HCT116 (cell line): ENCODE measurements around the gene TCEAL4. TPM values are rescaled to one million over a fixed set of nuclear protein-coding genes. Genes with fewer than 3 reads are reported as not detected.

Experiments
- ATAC-seq: fragments of 200-7000 bp; cut with Tn5 transposase; 2 replicates; pipeline ENCODE4 v1.9.1; 2020; ENCODE audit warnings: mild to moderate bottlenecking, moderate library complexity
- BruUV-seq: library from RNA; stranded (reverse); fragments of 400-500 nt; replicated peaks from 2 replicates; lab custom pipeline; 2021; lab: Mats Ljungman, UMichigan
- CTCF ChIA-PET: fragments of 300-600 bp; sonication (Branson Sonifier 250); formaldehyde crosslinking; loops from one replicate; lab custom pipeline; 2021; ENCODE audit warnings: antibody characterized with exemption; lab: Charles Lee
- POLR2A ChIA-PET: fragments of 300-600, 350-600 bp; sonication (Branson Sonifier 250); formaldehyde crosslinking; loops from one replicate; lab custom pipeline; 2021; ENCODE audit warnings: antibody characterized with exemption; lab: Charles Lee
- RAD21 ChIA-PET, 2 experiments: fragments of 300-600 bp; sonication (Branson Sonifier 250); formaldehyde crosslinking; loops; one replicate each; lab custom pipeline; 2023; ENCODE audit warnings: low total read pairs in 2 of 2; ENCODE audit not compliant: uncharacterized antibody in 2 of 2, unreplicated experiment in 2 of 2, low non-redundant PET in 1 of 2; lab: Charles Lee
- DNase-seq: peaks from one replicate; pipeline ENCODE4 v3.0.0-alpha.2; 2010; ENCODE audit warnings: low read depth, low spot score
- H2AFZ ChIP-seq: fragments of 200-600 bp; shearing (Covaris generic), sonication (generic); 2 replicates; pipeline ENCODE4 v1.6.1; 2017; ENCODE audit warnings: low read depth, mixed run types, mixed read lengths, antibody characterized with exemption, low read length; ENCODE audit not compliant: poor library complexity, severe bottlenecking
- H3K27ac ChIP-seq: 2 replicates; pipeline ENCODE4 v1.5.1; 2012; ENCODE audit warnings: low read depth, low read length
- H3K27me3 ChIP-seq: fragments of 200-600 bp; sonication (generic); 2 replicates; pipeline ENCODE4 v1.6.1; 2016; ENCODE audit warnings: mixed run types, low read length, mixed read lengths; ENCODE audit not compliant: insufficient read depth
- H3K36me3 ChIP-seq, 2 experiments: fragments of 200-500 bp in 1 of 2; fragments of 200-600 bp in 1 of 2; sonication (Bioruptor generic) in 1 of 2; sonication (generic) in 1 of 2; 2 replicates each; pipeline versions ENCODE4 v1.5.1 to v1.6.1; 2014 to 2016; ENCODE audit warnings: low read length in 2 of 2, inconsistent platforms in 1 of 2, mixed read lengths in 1 of 2, mixed run types in 1 of 2; ENCODE audit not compliant: insufficient read depth in 2 of 2, control insufficient read depth in 1 of 2
- H3K4me1 ChIP-seq, 2 experiments: fragments of 200-600 bp in 1 of 2; sonication (generic) in 1 of 2; 2 replicates each; pipeline versions ENCODE4 v1.5.1 to v1.6.1; 2012 to 2017; ENCODE audit warnings: low read length in 2 of 2, inconsistent platforms in 1 of 2, mild to moderate bottlenecking in 1 of 2, mixed read lengths in 1 of 2, mixed run types in 1 of 2, moderate library complexity in 1 of 2; ENCODE audit not compliant: insufficient read depth in 2 of 2, control insufficient read depth in 1 of 2
- H3K4me2 ChIP-seq: fragments of 200-600 bp; sonication (generic); 2 replicates; pipeline ENCODE4 v1.6.1; 2017; ENCODE audit warnings: mixed run types, low read length, mixed read lengths
- H3K4me3 ChIP-seq, 2 experiments: fragments of 200-600 bp in 1 of 2; sonication (generic) in 1 of 2; replicated peaks in 1 of 2; 2 replicates each; pipeline ENCODE4 v1.5.1; 2011 to 2016; ENCODE audit warnings: low read length in 2 of 2, control low read depth in 1 of 2, low read depth in 1 of 2, mild to moderate bottlenecking in 1 of 2, mixed read lengths in 1 of 2, mixed run types in 1 of 2
- H3K79me2 ChIP-seq: fragments of 200-600 bp; sonication (generic); 2 replicates; pipeline ENCODE4 v1.6.1; 2017; ENCODE audit warnings: mild to moderate bottlenecking, mixed run types, low read length, moderate library complexity, mixed read lengths; ENCODE audit not compliant: insufficient read depth
- H3K9ac ChIP-seq: fragments of 200-600 bp; sonication (generic); 2 replicates; pipeline ENCODE4 v1.6.1; 2016; ENCODE audit warnings: low read length, mixed read lengths
- H3K9me2 ChIP-seq: fragments of 200-600 bp; sonication (generic), shearing (Covaris generic); 2 replicates; pipeline ENCODE4 v1.6.1; 2017; ENCODE audit warnings: mixed run types, mild to moderate bottlenecking, moderate library complexity; ENCODE audit not compliant: insufficient read depth
- H3K9me3 ChIP-seq, 2 experiments: fragments of 200-500 bp in 1 of 2; fragments of 200-600 bp in 1 of 2; sonication (Bioruptor generic) in 1 of 2; sonication (generic) in 1 of 2; 2 replicates each; pipeline ENCODE4 v1.6.1; 2014 to 2017; ENCODE audit warnings: low read length in 2 of 2, mixed read lengths in 2 of 2, inconsistent platforms in 1 of 2, low read depth in 1 of 2, mild to moderate bottlenecking in 1 of 2, mixed run types in 1 of 2, moderate library complexity in 1 of 2; ENCODE audit not compliant: control insufficient read depth in 1 of 2, insufficient read depth in 1 of 2
- H4K20me1 ChIP-seq: fragments of 200-600 bp; sonication (generic), shearing (Covaris generic); 2 replicates; pipeline ENCODE4 v1.6.1; 2017; ENCODE audit warnings: mixed run types, mild to moderate bottlenecking, moderate library complexity; ENCODE audit not compliant: insufficient read depth
- CEBPB ChIP-seq: IDR thresholded peaks from 2 replicates; pipeline ENCODE4 v1.6.1; 2012; ENCODE audit warnings: low read depth
- ELF1 ChIP-seq: IDR thresholded peaks from 2 replicates; pipeline ENCODE4 v1.6.1; 2012; ENCODE audit warnings: low read depth, borderline replicate concordance
- EZH2 ChIP-seq: fragments of 200-600 bp; sonication (generic); IDR thresholded peaks from 2 replicates; pipeline ENCODE4 v1.6.1; 2017; ENCODE audit warnings: antibody characterized with exemption, mixed run types
- FOSL1 ChIP-seq: IDR thresholded peaks from 2 replicates; pipeline ENCODE4 v1.6.1; 2012; ENCODE audit warnings: low read depth
- SIN3A ChIP-seq: IDR thresholded peaks from 2 replicates; pipeline ENCODE4 v1.6.1; 2012; ENCODE audit warnings: low read depth
- SRF ChIP-seq: IDR thresholded peaks from 2 replicates; pipeline ENCODE4 v1.6.1; 2012; ENCODE audit warnings: low read depth
- YY1 ChIP-seq: IDR thresholded peaks from 2 replicates; pipeline ENCODE4 v1.6.1; 2011; ENCODE audit warnings: low read length, low read depth, moderate library complexity, mild to moderate bottlenecking; ENCODE audit not compliant: insufficient replicate concordance; ENCODE audit errors: extremely low read depth
- ZBTB33 ChIP-seq: IDR thresholded peaks from 2 replicates; pipeline ENCODE4 v1.6.1; 2011; ENCODE audit warnings: mild to moderate bottlenecking, low read length, moderate library complexity; ENCODE audit not compliant: insufficient replicate concordance; ENCODE audit errors: extremely low read depth
- ZFX ChIP-seq: fragments of 450-650 bp; IDR thresholded peaks from 2 replicates; pipeline ENCODE4 v1.6.1; 2017
- intact Hi-C: fragments of 100-400 bp; cut with micrococcal nuclease; formaldehyde crosslinking; loops from 2 replicates; pipeline ENCODE4 v1.10.0; 2022
- total RNA-seq: library from RNA; stranded (reverse); gene quantifications from one replicate; pipeline ENCODE4 v1.2.1, GENCODE V29; 2021; ENCODE audit not compliant: unreplicated experiment
- TF ChIP-seq, protein P1 (sequence below), 3 experiments: fragments of 200-600 bp in 1 of 3; sonication (generic) in 1 of 3; IDR thresholded peaks in 2 of 3; conservative IDR thresholded peaks in 1 of 3; 2 replicates each; pipeline ENCODE4 v1.5.1; 2012 to 2017; ENCODE audit warnings: low read depth in 2 of 3, low read length in 2 of 3, antibody characterized with exemption in 1 of 3, borderline replicate concordance in 1 of 3, control low read depth in 1 of 3, mild to moderate bottlenecking in 1 of 3, mixed read lengths in 1 of 3, mixed run types in 1 of 3, moderate library complexity in 1 of 3; ENCODE audit not compliant: insufficient read depth in 1 of 3

TCEAL4 gene
- total RNA-seq, 1 experiment from 2014 or later = 23.5 TPM

DNA sequence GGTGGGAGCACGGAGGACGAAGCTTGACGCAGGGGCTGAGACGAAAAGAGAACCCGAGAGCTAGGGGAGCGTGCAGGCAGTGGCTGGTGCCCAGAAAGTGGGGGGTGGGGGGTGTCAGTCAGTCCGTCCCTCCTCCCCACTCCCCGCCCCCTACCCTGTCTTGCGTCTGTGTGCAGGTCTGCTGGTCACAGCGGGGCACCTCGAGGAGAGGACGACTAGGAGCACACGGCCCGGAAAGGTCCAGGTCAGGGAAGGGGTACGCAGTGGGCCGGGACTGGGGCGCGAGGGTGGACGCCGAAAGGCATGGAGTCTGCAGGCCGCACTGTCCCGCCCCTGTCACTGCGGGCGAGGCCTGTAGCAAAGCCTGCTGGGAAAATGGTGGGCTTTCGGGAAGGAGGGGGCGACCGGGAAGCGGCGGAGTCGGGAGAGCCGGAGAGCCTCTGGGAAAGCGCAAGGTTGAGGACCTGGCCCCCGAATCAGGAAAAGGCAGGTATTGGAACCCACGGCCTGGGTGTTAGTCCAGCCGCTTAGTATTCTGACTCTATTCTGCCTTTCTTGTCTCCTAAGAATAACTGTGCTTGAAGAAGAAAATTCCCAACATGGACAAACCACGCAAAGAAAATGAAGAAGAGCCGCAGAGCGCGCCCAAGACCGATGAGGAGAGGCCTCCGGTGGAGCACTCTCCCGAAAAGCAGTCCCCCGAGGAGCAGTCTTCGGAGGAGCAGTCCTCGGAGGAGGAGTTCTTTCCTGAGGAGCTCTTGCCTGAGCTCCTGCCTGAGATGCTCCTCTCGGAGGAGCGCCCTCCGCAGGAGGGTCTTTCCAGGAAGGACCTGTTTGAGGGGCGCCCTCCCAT, 44.2 kb downstream of the TCEAL4 start:
- H3K27me3 ChIP-seq = no peaks in the 10 kb centered on the region
- CTCF ChIA-PET = no interaction called here
- no peak overlapping the region for H3K4me3 ChIP-seq
- H3K27ac ChIP-seq = no peak overlapping the region
- intact Hi-C loops = no loop called here
- no peak overlapping the region for H2AFZ ChIP-seq
- H3K9me2 ChIP-seq = no peaks in the 10 kb centered on the region
- no peaks in the 10 kb centered on the region for H3K36me3 ChIP-seq
- no peaks in the 10 kb centered on the region for H3K9me3 ChIP-seq
- BruUV-seq = no TSS peak
- ATAC-seq = no peak
- TF ChIP-seq ZFX = no peak
- TF ChIP-seq, protein P1, sequence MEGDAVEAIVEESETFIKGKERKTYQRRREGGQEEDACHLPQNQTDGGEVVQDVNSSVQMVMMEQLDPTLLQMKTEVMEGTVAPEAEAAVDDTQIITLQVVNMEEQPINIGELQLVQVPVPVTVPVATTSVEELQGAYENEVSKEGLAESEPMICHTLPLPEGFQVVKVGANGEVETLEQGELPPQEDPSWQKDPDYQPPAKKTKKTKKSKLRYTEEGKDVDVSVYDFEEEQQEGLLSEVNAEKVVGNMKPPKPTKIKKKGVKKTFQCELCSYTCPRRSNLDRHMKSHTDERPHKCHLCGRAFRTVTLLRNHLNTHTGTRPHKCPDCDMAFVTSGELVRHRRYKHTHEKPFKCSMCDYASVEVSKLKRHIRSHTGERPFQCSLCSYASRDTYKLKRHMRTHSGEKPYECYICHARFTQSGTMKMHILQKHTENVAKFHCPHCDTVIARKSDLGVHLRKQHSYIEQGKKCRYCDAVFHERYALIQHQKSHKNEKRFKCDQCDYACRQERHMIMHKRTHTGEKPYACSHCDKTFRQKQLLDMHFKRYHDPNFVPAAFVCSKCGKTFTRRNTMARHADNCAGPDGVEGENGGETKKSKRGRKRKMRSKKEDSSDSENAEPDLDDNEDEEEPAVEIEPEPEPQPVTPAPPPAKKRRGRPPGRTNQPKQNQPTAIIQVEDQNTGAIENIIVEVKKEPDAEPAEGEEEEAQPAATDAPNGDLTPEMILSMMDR (IDR thresholded peaks at IDR 0.05 in 2 of 3, conservative IDR thresholded peaks at IDR 0.05 in 1 of 3; ENCODE audit: borderline replicate concordance in 1 of 3, insufficient read depth in 1 of 3, low read depth in 2 of 3, low read length in 2 of 3) = 0 out of 6 replicates have a peak, but pooled peaks of 2 of the 3 experiments have one; percentile 10 to 15
- no peak for DNase-seq
- H3K79me2 ChIP-seq = no peaks in the 10 kb centered on the region
- RAD21 ChIA-PET = no interaction called here
- POLR2A ChIA-PET = no interaction called here
- H3K4me2 ChIP-seq = no peak overlapping the region
- H4K20me1 ChIP-seq = no peaks in the 10 kb centered on the region
- no peaks in the 10 kb centered on the region for H3K4me1 ChIP-seq
- H3K9ac ChIP-seq = no peak overlapping the region

DNA sequence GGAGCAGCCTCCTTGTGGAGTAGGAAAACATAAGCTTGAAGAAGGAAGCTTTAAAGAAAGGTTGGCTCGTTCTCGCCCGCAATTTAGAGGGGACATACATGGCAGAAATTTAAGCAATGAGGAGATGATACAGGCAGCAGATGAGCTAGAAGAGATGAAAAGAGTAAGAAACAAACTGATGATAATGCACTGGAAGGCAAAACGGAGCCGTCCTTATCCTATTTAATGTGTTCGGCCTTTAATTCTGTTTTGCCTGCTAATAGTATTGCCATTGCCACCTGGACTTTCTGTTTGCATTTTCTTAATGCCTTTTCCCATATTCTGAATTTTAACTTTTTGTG, 44.8 kb downstream of the TCEAL4 start:
- POLR2A ChIA-PET = no interaction called here

More for the DNA sequence above, 44.8 kb downstream of the TCEAL4 start:
- no peak overlapping the region for H3K4me3 ChIP-seq
- no peaks in the 10 kb centered on the region for H3K27me3 ChIP-seq
- ATAC-seq (no peak), DNase-seq (no peak)
- intact Hi-C loops = no loop called here
- no peaks in the 10 kb centered on the region for H3K36me3 ChIP-seq
- H2AFZ ChIP-seq = no peak overlapping the region
- H3K9me2 ChIP-seq = no peaks in the 10 kb centered on the region
- no peaks in the 10 kb centered on the region for H4K20me1 ChIP-seq
- H3K4me1 ChIP-seq = no peaks in the 10 kb centered on the region
- no peak overlapping the region for H3K9ac ChIP-seq
- H3K9me3 ChIP-seq = no peaks in the 10 kb centered on the region
- BruUV-seq = no TSS peak
- CTCF ChIA-PET = no interaction called here
- RAD21 ChIA-PET = no interaction called here
- no peaks in the 10 kb centered on the region for H3K79me2 ChIP-seq
- no peak overlapping the region for H3K27ac ChIP-seq
- TF ChIP-seq, protein P1 (IDR thresholded peaks at IDR 0.05 in 2 of 3, conservative IDR thresholded peaks at IDR 0.05 in 1 of 3; ENCODE audit: borderline replicate concordance in 1 of 3, insufficient read depth in 1 of 3, low read depth in 2 of 3, low read length in 2 of 3) = no peak
- TF ChIP-seq ELF1 (no peak), SIN3A (no peak), ZBTB33 (no peak), FOSL1 (no peak), CEBPB (no peak), YY1 (no peak), SRF (no peak), EZH2 (no peak)
- H3K4me2 ChIP-seq = no peak overlapping the region
